ENCODE data around the gene WT1.

GRCh38 chr11:32391479-32391878, 43.9 kb downstream of the WT1 start:
- TF ChIP-seq ZNF174 (tag by site-specific recombination; IDR thresholded peaks at IDR 0.05) = no peak
- no peak for TF ChIP-seq CTCF (tag by site-specific recombination; IDR thresholded peaks at IDR 0.05)
- no peak for TF ChIP-seq GLIS1 (tag by site-specific recombination; IDR thresholded peaks at IDR 0.05)
- no peak for TF ChIP-seq ZNF510 (tag by site-specific recombination; IDR thresholded peaks at IDR 0.05; ENCODE audit: insufficient replicate concordance)
- TF ChIP-seq ZNF133 (tag by site-specific recombination; IDR thresholded peaks at IDR 0.05) = no peak
- no peak for TF ChIP-seq PBX3 (CRISPR knock-in tag; IDR thresholded peaks at IDR 0.05)
- TF ChIP-seq ZNF544 (tag by site-specific recombination; IDR thresholded peaks at IDR 0.05) = no peak
- TF ChIP-seq ZSCAN18 (tag by site-specific recombination; IDR thresholded peaks at IDR 0.05) = no peak
- no peak for TF ChIP-seq PRDM10 (tag by site-specific recombination; IDR thresholded peaks at IDR 0.05)
- no peak for TF ChIP-seq ZSCAN5A (tag by site-specific recombination; IDR thresholded peaks at IDR 0.05)
- no peak for TF ChIP-seq ZNF513 (tag by site-specific recombination; IDR thresholded peaks at IDR 0.05)
- no peak for TF ChIP-seq WT1 (tag by site-specific recombination; IDR thresholded peaks at IDR 0.05)

Data from HEK293 (cell line).